Hematopoietic multipotent progenitor cell treated with erythropoietin and hydrocortisone succinate and interleukin-3 and kit ligand, for 15 days (in vitro differentiated cells): ENCODE data around the gene HLCS.

Source experiments
- DNase-seq: peaks from one replicate; pipeline ENCODE4 v3.0.0-alpha.2; 2015; ENCODE audit warnings: low spot score

The HLCS gene

GRCh38 chr21:36743446-36743845 lies 223.0 kb downstream of the HLCS start:
- no peak for DNase-seq

GRCh38 chr21:36743008-36743407 lies 223.5 kb downstream of the HLCS start:
- no peak for DNase-seq

- no peak for DNase-seq
Measured at GRCh38 chr21:36741506-36741905, 225.0 kb downstream of the HLCS start.

- DNase-seq: no peak
Measured at GRCh38 chr21:36738489-36739126, 227.9 kb downstream of the HLCS start.

- no peak for DNase-seq
Measured at GRCh38 chr21:36735724-36736320, 230.6 kb downstream of the HLCS start.

GRCh38 chr21:36735201-36735515 lies 231.3 kb downstream of the HLCS start:
- no peak for DNase-seq

- DNase-seq: no peak
Measured at GRCh38 chr21:36734367-36735200, 231.9 kb downstream of the HLCS start.

GRCh38 chr21:36733857-36734256 lies 232.6 kb downstream of the HLCS start:
- DNase-seq: no peak

GRCh38 chr21:36732761-36733160 lies 233.7 kb downstream of the HLCS start:
- DNase-seq: no peak

- no peak for DNase-seq
Measured at GRCh38 chr21:36732217-36732616, 234.3 kb downstream of the HLCS start.

GRCh38 chr21:36730291-36731281 lies 235.9 kb downstream of the HLCS start:
- DNase-seq: no peak

- DNase-seq: no peak
Measured at GRCh38 chr21:36729310-36729970, 237.0 kb downstream of the HLCS start.

GRCh38 chr21:36728371-36729111 lies 237.9 kb downstream of the HLCS start:
- no peak for DNase-seq

GRCh38 chr21:36727866-36728265 lies 238.6 kb downstream of the HLCS start:
- DNase-seq: no peak

- DNase-seq: no peak
Measured at GRCh38 chr21:36725793-36726386, 240.6 kb downstream of the HLCS start.

- DNase-seq: no peak
Measured at GRCh38 chr21:36724660-36725059, 241.8 kb downstream of the HLCS start.

- DNase-seq: no peak
Measured at GRCh38 chr21:36723371-36723881, 243.0 kb downstream of the HLCS start.

GRCh38 chr21:36722370-36723368 lies 243.8 kb downstream of the HLCS start:
- no peak for DNase-seq

- DNase-seq: no peak
Measured at GRCh38 chr21:36721817-36722216, 244.7 kb downstream of the HLCS start.
